HG02623 (cell line): ENCODE measurements around the gene BOLL.
"Not testable (repeated sequence)": the region's sequence is repeated elsewhere in the genome, so short reads cannot be mapped to it uniquely, and the experiment has no call there.

ENCODE experiments used
- ATAC-seq: cut with Tn5 transposase; IDR thresholded peaks from one replicate; pipeline ENCODE4 v1.9.1; 2021; ENCODE audit warnings: moderate library complexity; ENCODE audit not compliant: unreplicated experiment

Gene BOLL

DNA sequence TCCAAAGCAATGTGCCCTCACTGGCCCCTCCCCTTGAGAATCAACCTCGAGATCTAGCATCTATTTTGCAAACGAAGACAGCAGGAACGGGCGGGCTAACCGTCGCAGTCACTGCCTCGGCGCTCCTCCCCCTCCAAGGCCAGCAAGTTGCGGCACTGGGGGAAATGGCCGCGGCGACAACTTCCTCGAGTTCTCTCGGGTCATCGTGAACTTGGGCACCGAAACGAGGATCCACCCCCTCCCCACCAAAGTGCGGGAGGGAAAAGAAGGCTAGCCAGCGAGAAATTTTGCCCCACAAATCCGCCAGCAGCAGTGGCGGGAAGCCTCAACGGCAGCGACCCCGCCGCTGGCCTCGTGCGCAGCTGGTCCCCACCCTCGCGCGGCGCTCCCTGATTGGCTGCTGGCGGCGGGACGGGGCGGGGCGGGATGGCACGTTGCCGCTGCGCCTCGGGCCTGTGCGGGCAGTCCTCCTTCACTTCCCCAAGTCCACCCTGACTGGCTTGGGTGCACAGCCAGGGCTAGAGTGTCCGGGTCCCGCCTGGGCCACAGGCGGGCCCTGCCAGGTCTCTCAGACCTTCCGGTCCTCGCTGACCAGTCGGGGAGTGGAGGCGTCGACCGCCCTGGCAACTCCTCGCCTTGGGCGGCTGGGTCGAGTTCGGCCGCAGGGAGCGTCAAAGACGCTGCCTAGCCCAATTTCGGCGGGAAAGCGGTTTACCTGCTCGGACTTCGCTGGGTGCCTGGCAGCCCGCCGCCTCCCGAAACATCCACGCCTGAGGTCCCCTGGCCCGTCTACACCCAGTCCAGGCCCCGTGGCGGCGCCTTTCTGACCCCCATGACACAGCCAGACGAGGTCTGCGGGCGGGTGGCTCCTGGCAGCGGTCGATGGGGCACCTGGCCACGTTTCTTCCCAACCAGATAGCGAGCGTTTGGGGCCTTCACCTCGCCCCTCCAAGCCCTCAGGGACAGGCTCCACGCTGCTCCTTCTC is at the start of gene BOLL:
Gene BOLL, minus strand, starts transcription at position 364 of the 986 bp plus-strand sequence. CDS start 3,469 bp downstream, outside the sequence.
- no peak for ATAC-seq

DNA sequence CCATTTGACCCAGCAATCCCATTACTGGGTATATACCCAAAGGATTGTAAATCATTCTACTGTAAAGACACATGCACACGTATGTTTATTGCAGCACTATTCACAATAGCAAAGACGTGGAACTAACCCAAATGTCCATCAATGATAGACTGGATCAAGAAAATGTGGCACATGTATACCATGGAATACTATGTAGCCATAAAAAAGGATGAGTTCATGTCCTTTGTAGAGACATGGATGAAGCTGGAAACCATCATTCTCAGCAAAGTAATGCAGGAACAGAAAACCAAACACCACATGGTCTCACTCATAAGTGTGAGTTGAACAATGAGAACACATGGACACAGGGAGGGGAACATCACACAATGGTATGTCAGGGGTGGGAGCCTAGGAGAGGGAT is 49.7 kb upstream of the BOLL start:
- not testable (repeated sequence) for ATAC-seq

DNA sequence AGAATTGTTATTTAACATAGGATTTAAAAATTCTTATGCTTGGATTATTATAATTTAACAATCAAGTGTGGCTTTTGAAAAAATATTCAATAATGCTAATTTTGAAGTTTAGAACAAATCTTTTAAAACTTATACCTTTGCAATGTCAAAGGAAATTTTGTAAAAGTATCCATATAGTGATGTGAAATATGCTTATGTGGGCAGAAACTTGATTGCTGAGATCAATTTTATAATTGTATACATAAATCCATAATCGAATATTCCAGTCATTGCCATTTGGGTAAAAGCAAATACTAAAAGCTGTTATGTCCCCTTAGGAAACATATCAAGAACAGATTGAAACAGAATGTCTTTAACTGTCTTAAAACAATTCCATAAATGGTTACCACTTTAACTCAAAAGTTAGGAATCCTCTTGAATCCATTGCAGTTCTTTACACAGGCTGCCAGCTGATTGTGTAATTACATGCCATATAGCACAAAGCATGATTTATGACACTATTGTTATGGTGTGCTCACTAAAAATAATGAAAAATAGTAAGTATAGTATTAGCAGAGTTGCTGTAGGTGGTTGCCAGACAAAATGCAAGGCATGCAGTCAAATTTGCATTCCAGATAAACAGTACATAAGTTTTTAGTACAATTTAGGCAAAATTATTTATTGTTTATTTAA is 43.5 kb upstream of the BOLL start:
- ATAC-seq, result no peak

DNA sequence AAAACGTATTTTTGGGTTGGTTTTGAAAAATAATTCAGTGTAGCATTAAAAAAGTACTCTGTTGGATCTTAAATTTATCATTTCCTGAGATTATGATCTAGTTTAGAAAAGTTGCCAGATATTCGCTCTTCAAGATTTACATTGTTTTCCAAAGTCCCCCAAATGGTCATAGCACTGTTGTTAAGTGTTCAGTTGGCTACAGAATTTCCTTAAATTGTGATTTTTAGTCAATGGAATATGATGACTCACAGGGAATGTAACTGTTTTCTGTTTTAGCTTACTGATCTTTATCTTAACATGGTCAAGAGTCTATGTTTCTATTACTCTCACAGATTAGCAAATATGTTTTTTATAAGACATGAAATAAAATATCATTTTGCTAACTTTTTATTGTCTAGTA is 42.5 kb upstream of the BOLL start:
- no peak for ATAC-seq

- ATAC-seq, result no peak
Measured at GRCh38 chr2:197822333-197822732, 37.2 kb upstream of the BOLL start.

DNA sequence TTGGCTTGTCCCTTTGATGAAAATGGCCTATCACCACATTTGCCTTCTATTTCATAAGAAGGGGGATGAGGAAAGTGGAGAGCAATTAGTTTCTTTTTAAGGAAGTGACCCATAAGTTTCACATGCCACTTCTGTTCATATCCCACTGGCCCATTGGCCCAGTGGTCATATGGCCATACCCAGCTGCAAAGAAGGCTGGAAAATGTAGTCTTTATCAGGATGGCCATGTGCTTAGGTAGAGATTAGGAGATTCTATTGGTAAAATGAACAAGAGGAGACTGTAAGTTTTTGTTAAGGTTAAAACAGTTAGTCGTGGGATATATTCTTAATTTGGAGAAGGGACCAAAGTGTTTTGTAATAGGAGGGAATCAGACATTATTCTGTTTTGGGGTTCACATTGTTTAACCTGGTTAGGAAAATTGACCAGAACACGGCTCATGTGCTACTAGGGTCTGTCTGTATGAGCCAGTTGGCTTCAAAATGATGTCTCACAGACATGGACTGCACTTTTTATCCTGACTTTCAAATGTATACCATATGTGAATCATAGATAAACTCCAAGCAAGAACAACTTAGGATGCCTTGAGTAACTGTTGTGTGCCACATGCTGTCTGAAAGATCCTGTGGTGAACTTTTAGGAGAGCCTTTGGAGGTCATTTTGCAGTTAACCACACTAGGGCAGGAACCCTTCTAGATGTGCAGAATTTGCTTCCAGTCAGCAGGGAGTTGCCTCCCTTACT is 36.6 kb upstream of the BOLL start:
- no peak for ATAC-seq

GRCh38 chr2:197814526-197814925 is 29.4 kb upstream of the BOLL start:
- no peak for ATAC-seq

GRCh38 chr2:197813093-197813787 is 28.1 kb upstream of the BOLL start:
- no peak for ATAC-seq

DNA sequence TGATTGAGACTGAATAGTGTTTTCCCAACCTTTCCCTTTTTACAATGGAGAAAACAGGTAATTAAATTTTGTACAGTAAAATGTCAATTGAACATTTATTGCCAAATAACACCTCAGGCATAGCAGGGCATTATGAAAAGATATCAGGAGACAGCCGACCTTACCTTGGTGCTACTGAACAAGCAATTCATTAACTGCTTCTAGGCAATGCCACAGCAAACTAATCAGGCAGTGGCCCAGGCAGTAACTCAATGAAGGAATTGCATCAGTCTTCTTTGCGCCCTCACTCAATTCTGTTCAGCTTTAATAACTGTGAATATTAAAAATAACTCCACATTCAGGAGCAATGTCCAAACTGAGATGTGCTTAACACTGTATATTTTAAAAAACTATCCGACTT is 25.4 kb upstream of the BOLL start:
- ATAC-seq, result no peak

GRCh38 chr2:197810016-197810415 is 24.9 kb upstream of the BOLL start:
- ATAC-seq, result no peak

DNA sequence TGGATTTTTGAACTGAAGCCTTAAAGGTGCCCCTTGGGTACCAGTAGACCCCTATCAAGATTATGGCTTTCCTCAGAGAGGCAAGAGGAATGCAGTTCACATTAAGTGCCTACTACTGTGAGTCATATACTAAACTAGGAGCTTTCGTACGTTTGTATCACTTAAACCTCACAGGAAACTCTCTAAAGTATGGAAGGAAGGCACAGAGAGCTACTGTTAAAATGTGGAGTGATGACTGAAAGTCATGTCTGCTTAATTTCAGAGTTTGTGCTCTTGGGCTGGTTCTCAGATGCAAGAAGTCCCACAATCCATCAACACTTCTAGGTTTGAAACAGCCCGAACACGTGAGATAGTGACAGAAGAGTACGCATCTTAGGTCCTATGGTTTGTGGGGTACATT is 23.9 kb upstream of the BOLL start:
- ATAC-seq, result no peak

DNA sequence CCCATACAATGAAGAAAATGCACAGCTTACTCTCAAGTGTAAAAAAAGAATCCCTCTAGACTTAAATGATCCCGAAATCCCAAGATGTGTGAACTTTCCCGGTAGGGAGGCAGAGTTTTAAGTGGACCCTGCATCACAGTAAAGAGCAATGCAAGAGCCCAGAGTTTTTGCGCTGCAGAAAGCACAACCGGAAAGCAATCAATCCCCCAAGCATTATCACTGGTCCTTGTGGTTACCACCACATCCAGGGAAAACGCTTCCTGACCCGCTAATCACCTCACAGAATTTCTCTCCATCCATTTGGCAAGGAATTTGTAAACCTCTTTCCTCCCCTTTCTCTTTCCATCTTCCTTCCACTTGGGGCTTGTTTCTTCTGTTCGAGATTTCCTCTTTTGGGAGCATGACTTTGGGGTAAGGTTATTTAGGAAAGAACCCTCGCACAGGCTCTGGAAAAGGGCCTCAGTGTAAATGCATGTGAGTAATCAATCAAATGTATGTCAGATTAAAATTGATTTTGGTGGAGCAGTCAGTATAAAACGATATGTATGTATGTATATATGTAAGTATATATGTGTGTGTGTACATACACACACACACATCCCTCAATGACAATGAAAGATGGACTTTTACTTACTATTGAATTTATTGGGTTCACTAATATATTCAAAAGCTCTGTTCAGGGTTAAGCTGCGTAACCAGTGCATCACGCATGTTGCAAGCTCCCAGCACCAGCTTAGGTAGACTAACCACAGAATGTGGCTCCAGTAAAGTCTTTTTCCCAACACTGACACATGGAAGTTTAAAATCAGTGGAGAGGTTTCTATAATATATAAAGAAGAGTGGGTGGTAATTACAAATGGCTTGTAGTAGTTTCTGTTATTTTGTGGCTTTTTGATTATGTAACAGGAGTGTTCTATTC is 20.9 kb upstream of the BOLL start:
- ATAC-seq, result no peak

DNA sequence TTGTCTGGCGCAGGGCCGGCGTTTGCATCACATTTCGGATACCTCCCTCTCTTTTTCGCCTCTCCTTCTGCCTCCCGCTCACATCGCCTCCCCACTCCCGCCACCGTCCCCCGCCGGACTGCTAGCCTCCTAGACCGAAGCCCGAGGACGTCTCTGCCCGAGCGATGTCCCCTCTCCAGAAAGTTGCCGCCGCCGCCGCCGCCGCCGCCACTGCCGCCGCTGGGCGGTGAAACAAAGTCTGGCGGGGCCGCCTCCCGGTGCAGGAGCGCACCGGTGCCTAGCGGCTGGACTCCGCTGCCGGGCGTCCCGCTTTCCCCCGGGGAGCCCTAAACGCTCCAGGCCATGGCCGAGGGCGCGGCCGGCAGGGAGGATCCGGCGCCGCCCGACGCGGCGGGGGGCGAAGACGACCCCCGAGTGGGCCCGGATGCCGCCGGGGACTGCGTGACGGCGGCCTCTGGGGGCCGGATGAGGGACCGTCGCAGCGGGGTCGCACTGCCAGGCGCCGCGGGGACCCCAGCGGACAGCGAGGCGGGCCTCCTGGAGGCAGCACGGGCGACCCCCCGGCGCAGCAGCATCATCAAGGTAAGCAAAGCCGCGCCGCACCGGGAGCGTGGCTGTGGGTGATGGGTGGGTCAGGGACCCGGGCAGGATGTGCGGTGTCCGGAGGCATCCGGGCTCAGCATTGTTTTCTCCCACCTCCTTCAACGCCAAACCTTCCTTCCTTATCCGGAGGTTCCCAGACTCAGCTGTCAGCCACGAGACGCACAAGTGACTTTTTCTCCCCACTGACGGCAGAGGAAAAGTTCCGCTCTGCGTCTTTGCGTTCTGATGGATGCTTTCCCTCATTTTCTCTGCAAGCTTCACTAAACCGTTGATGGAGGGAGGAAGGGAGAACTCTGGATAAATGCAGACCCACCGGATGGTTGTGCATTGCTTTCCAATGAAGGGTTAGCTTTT is 19.9 kb upstream of the BOLL start:
- ATAC-seq, result peak; percentile 12

DNA sequence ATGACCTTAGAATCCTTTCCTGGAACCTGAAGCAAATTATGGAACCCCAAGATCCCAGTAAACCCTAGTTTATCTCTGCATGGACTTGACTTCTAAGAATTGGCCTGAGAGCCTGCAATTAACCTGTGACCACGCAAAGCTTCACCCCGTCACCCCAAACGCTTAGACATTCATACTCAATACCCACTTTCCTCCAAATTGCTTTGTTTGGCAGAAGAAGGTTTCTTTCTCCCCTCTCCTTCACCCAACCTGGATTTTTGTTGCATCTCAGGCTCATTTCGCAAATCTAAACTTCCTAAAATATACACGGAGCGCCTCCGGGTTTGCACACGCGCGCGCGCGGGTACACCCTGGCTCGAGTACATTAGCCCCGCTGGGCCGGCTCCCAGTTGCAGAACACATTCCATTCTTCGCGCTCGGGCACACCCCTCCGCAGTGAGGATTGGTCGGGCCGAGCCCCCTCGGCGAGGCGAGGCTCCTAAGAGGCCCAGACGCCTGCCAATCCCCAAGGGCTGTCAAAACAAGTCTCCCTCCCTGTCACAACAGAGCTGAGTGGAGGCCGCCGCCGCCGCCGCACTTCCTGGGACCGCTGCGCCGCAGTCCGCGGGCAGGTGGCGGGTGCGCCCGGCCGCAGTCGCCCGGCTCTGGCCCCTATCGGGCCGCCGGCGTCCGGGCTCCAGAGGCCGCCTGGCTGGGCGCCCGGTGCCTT is 19.1 kb upstream of the BOLL start, which contains the start of gene PLCL1:
Gene PLCL1, plus strand, starts transcription at position 545 of the 709 bp plus-strand sequence.
- peak; percentile 100 for ATAC-seq

- peak; percentile 25 for ATAC-seq
Measured at GRCh38 chr2:197803033-197803444, 17.9 kb upstream of the BOLL start.

DNA sequence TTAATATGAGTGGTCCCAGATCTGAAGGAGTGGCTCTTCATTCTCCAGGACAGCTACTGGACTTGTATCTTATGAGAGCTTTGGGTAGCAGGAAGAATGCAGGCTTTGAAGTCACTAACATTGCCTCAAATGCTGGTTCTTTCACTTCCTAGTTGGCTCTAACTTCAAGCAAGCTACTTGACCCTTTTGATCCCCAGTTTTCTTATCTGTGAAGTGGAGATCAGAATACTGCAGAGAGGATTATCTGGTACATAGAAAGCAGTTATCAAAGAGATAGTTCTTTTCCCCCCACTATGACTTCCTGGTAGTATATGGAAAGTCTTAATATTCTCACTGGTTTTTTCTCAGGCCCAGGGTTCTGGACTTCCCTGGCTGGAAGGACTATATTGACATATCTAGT is 15.9 kb upstream of the BOLL start:
- ATAC-seq, result no peak

DNA sequence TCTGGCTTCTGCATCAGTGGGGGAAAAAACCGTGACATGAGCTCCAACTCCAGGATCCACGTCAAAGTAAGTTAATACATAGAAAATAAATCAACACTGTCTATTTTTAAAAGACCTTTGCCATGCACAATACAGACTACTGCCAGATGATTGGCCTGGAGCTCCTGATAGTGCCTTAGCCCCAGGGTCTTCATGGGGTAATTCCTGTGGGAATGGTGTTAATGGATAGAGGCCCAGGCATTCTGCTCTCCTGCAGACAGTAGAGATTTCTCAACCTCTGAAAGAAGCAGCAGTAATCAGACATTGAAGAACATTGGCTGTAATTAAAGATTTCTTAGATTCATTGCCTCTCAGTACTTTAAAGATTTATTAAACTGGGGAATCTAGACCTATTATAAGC is 15.0 kb upstream of the BOLL start:
- no peak for ATAC-seq

DNA sequence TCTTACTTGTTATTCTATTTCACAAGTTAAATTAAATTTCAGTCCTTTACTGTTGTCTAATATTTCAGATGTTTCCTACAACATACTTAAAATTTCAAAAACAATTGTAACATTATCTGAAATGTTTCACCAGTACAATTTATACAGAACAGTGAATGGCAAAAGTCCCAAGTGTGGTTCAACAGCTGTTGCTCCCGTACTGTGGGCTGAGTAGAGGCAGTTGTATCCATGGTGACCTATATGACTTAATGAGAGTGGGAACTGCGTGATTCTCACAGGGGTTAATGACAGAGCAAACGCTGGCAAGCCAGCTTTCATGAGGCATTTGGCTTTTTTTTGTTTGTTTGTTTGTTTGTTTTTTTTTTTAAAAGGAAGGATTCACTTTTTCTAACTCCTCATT is 13.9 kb upstream of the BOLL start:
- no peak for ATAC-seq
